Skeletal muscle tissue (tissue), 4 donors: ENCODE data around the gene WDR70. TPM values are rescaled to one million over a fixed set of nuclear protein-coding genes. Genes with fewer than 3 reads are reported as not detected.

Source experiments
- H3K27ac ChIP-seq: one replicate; pipeline ENCODE4 v1.7.0; 2013; ENCODE audit warnings: mild to moderate bottlenecking, low read depth, low read length, inconsistent platforms
- H3K27me3 ChIP-seq, 3 donors: one replicate each; pipeline ENCODE4 v1.7.0; 2013; ENCODE audit warnings: low read length in 3 of 3; ENCODE audit not compliant: control insufficient read depth in 3 of 3, insufficient read depth in 3 of 3
- H3K36me3 ChIP-seq, 3 donors: one replicate each; pipeline ENCODE4 v1.7.0; 2013; ENCODE audit warnings: low read length in 3 of 3; ENCODE audit not compliant: control insufficient read depth in 3 of 3, insufficient read depth in 3 of 3
- H3K4me1 ChIP-seq, 3 donors: one replicate each; pipeline ENCODE4 v1.7.0; 2013; ENCODE audit warnings: low read length in 3 of 3, mild to moderate bottlenecking in 3 of 3; ENCODE audit not compliant: control insufficient read depth in 3 of 3, insufficient read depth in 3 of 3
- H3K4me3 ChIP-seq, 3 donors: one replicate each; pipeline ENCODE4 v1.7.0; 2013; ENCODE audit warnings: low read length in 3 of 3
- H3K9ac ChIP-seq, 3 donors: one replicate each; pipeline ENCODE4 v1.7.0; 2013; ENCODE audit warnings: low read length in 3 of 3, mild to moderate bottlenecking in 3 of 3, moderate library complexity in 2 of 3, low read depth in 1 of 3
- H3K9me3 ChIP-seq, 3 donors: one replicate each; pipeline ENCODE4 v1.7.0; 2013; ENCODE audit warnings: low read length in 3 of 3; ENCODE audit not compliant: control insufficient read depth in 3 of 3
- total RNA-seq: library from RNA; depleted of rRNA; stranded (reverse); fragments of >200 nt; gene quantifications from one replicate; pipeline ENCODE4 v1.2.3, GENCODE V29; 2014
- donor health status: Osteomylitis.

WDR70 gene
- total RNA-seq, 1 donor from 2014 or later = 23.0 TPM

DNA sequence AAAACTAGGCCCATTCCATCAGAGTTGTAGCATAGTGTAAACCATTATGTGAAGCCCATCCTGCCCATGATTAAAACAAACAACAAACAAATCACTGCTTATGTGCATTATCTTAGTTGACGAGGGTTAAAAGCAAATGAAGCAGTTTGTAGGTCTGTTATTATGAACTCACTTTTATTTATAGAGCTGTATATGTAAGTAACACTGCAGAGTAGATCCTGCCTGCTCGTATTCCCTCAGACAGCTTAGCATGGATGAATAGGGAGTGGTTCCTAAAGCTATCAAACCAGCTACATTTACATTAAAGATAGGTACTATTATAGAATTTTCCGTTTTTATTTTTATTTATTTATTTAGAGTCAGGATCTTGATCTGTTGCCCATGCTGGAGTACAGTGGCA lies 348.1 kb downstream of the WDR70 start:
- Histone ChIP-seq H3K9ac (no peak overlapping the region), H3K27ac (no peak overlapping the region), H3K4me1 (peaks cover 0 to 16% (median 4%) of the 10 kb centered on the region in 3 donors), H3K9me3 (no peaks in the 10 kb centered on the region), H3K27me3 (no peaks in the 10 kb centered on the region), H3K4me3 (no peak overlapping the region), H3K36me3 (peaks cover 0 to 2% (median 0%) of the 10 kb centered on the region in 3 donors)

DNA sequence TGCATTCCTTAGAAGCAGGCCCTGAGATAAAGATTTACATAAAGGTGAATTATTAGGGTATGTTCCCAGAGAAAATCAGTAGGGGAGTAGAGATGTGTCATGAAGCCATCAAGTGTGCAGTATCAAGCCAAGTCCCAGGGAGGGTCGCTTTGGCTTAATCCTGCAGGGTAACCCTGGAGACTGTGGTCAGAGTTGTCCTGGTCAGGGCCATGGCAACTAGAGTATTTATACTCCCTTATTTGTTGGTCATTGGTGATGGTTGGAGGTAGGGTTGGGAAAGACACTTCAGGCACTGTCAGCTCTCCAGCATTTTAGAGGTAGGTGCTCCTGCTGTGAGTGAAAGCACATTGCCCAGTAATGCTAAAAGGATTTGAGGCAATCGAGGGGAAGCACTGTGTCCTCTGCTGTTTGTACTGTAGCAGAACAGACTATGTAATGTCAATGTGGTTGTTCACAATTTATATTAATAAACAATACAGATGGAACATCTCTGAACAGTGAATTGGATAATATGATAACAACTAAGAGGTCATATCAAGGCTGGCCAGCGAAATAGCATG lies 351.9 kb downstream of the WDR70 start:
- H3K9me3 ChIP-seq = no peaks in the 10 kb centered on the region
- no peak overlapping the region for H3K27ac ChIP-seq
- H3K4me3 ChIP-seq = no peak overlapping the region
- no peaks in the 10 kb centered on the region for H3K36me3 ChIP-seq
- H3K27me3 ChIP-seq = no peaks in the 10 kb centered on the region
- peaks cover 3 to 12% (median 7%) of the 10 kb centered on the region in 3 donors for H3K4me1 ChIP-seq
- no peak overlapping the region for H3K9ac ChIP-seq

DNA sequence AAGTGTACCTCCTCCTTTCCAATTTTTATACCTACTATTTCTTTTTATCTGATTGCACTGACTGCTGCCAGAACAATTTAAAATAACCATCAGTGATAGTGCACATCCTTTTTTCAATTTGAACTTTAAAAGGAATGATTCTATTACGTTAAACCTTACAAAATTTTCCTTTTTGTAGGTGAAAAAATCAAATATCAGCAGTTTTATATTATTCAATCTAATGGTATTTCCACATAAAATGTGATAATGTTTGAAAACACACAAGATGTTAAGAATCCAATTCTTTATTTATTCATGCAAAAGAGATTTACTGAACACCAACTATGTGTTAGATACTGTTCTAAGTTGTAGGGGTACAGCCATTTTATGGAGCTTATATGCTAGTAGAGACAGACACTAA lies 355.0 kb downstream of the WDR70 start:
- no peak overlapping the region for H3K4me3 ChIP-seq
- no peak overlapping the region for H3K9ac ChIP-seq
- peaks cover 8 to 16% (median 11%) of the 10 kb centered on the region in 3 donors for H3K4me1 ChIP-seq
- H3K27me3 ChIP-seq = no peaks in the 10 kb centered on the region
- no peaks in the 10 kb centered on the region for H3K36me3 ChIP-seq
- no peak overlapping the region for H3K27ac ChIP-seq
- H3K9me3 ChIP-seq = no peaks in the 10 kb centered on the region

DNA sequence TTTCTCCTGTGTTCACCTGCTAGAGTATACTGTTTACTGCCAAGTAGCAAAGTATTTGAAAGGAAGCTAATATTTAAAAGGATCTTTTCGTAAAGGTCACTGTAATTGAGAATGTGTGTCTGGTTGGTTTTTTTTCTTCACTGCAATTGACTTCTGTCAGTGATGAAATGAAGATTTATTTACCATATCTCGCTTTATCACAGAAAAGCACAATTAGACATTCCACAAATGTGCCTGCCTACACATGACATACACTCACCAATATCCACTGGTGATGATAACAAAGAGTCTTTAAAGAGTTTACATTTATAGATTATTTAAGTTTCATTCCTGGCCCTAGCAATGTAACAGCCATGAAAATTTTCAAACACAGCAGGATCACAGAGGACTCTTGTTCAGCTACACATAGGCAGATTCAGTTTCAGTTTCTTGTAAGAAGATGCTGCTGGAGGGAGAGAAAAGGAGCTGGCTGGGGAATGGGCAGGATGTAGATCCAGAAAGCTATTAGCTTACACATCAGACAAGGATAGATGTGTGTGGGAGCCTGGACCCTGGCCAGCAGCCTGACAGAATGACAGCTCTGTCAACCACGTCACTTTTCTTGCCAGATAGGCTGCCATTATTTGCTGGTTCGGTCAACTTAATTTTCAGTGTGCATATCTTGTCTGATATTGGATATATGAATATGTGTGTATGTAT lies 356.7 kb downstream of the WDR70 start:
- H3K9me3 ChIP-seq = no peaks in the 10 kb centered on the region
- H3K36me3 ChIP-seq = no peaks in the 10 kb centered on the region
- no peaks in the 10 kb centered on the region for H3K27me3 ChIP-seq
- H3K4me3 ChIP-seq = no peak overlapping the region
- peaks cover 8 to 17% (median 11%) of the 10 kb centered on the region in 3 donors for H3K4me1 ChIP-seq
- no peak overlapping the region for H3K9ac ChIP-seq
- no peak overlapping the region for H3K27ac ChIP-seq

GRCh38 chr5:37736397-37736796 lies 357.3 kb downstream of the WDR70 start:
- H3K36me3 ChIP-seq = no peaks in the 10 kb centered on the region
- H3K9ac ChIP-seq = no peak overlapping the region
- H3K4me1 ChIP-seq = peaks cover 8 to 17% (median 11%) of the 10 kb centered on the region in 3 donors
- H3K4me3 ChIP-seq = no peak overlapping the region
- H3K27me3 ChIP-seq = no peaks in the 10 kb centered on the region
- no peaks in the 10 kb centered on the region for H3K9me3 ChIP-seq
- H3K27ac ChIP-seq = no peak overlapping the region

DNA sequence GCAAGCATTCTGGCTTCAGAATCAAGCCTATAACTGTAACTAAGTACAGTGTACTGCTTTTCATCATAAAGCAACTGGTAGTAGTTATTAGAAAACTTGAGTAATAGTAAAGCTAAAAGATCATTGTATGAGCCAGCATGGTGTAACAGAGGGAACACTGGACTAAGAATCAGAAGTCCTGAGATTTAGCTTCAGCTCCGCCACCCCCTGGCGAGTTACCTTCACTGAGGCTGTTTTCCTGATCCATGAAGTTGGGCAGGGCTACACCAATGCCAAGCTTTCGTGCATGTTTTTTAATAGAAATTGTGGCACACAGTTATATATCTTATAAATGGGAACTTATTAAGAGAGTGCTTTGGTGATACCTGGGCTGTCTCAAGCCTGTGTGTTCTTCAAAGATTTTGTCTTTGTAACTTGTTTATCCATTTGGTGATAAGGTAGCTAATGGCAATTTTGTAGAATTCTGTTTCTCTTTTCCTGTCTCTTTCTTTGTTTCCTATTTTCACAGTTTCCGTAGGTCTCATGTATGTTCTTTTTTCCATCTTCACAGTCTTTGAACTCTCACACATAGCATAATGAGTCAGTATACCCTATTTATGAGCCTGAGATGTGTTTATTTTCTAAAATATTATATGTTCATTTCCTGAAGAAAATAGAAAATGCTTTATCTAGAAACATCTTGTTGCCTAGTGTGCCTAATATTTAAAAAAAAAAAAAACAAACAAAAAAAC lies 358.4 kb downstream of the WDR70 start:
- H3K4me3 ChIP-seq = no peak overlapping the region
- no peaks in the 10 kb centered on the region for H3K36me3 ChIP-seq
- no peaks in the 10 kb centered on the region for H3K9me3 ChIP-seq
- no peaks in the 10 kb centered on the region for H3K27me3 ChIP-seq
- H3K4me1 ChIP-seq = peaks cover 8 to 17% (median 11%) of the 10 kb centered on the region in 3 donors
- H3K27ac ChIP-seq = no peak overlapping the region
- H3K9ac ChIP-seq = no peak overlapping the region

- Histone ChIP-seq H3K4me3 (no peak overlapping the region), H3K36me3 (no peaks in the 10 kb centered on the region), H3K9ac (no peak overlapping the region), H3K27ac (no peak overlapping the region), H3K27me3 (no peaks in the 10 kb centered on the region), H3K4me1 (peaks cover 8 to 17% (median 11%) of the 10 kb centered on the region in 3 donors), H3K9me3 (no peaks in the 10 kb centered on the region)
Observed at GRCh38 chr5:37738057-37738691, 359.1 kb downstream of the WDR70 start.

DNA sequence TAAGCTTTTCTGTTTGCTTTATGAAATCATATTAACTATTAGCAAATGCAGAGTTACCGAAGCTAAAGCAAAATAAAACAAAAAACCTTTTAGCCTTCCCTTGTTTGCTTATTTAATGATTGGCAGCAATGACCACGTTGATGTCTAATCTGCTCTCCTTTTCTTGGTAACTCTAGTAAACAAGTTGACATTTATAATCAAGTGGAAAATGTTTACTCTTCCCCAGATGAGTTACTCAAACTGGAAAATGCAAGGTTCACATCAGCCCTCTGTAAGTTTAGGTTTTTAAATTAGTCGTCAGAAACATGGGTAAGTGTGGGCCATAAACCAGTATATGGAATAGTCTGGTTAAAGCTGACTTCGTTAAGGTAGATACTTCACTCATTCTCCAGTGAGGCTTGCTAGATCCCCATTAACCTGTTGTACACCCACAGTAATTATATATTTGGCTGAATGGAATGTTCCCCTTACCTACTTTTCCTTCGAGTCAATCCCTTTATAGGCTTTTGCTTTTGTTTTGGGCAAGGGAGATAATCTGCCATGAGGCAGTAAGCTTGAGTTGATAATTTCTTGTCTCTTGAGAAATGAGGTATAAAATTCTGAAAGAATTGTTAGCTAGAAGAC lies 359.9 kb downstream of the WDR70 start:
- no peak overlapping the region for H3K27ac ChIP-seq
- H3K27me3 ChIP-seq = no peaks in the 10 kb centered on the region
- peaks cover 0 to 2% (median 0%) of the 10 kb centered on the region in 3 donors for H3K36me3 ChIP-seq
- no peaks in the 10 kb centered on the region for H3K9me3 ChIP-seq
- peaks cover 8 to 17% (median 11%) of the 10 kb centered on the region in 3 donors for H3K4me1 ChIP-seq
- H3K9ac ChIP-seq = no peak overlapping the region
- no peak overlapping the region for H3K4me3 ChIP-seq

DNA sequence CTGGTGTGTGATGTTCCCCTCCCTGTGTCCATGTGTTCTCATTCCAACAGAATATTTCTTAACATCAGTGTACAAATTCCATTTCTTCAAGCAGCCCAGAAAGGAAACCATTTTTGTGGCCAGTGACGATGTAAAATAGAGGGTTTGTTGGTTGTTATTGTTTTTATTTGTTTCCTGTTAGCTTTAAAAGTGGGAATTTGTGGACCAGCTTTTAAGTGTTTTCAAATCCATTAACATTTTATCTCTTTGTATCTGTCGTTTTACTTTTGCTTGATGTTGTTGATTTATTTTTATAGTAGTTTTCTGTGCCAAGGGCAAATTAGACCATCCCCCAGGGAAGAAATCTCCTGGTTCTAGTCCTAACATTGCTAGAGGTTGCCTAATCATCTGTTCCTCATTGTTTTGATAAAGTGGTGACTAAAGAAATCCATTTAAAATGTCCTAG lies 360.7 kb downstream of the WDR70 start:
- no peaks in the 10 kb centered on the region for H3K27me3 ChIP-seq
- H3K27ac ChIP-seq = no peak overlapping the region
- H3K4me1 ChIP-seq = peaks cover 8 to 17% (median 11%) of the 10 kb centered on the region in 3 donors
- H3K36me3 ChIP-seq = peaks cover 0 to 3% (median 0%) of the 10 kb centered on the region in 3 donors
- H3K4me3 ChIP-seq = no peak overlapping the region
- H3K9me3 ChIP-seq = no peaks in the 10 kb centered on the region
- no peak overlapping the region for H3K9ac ChIP-seq
